G401.6 (cell line): ENCODE data around the gene XPC.

Source experiments
- FAIRE-seq: peaks from 2 replicates; lab custom pipeline; 2012; peaks lifted over from hg19 to GRCh38; lab: Jason Lieb, UNC

Gene XPC

GRCh38 chr3:14169871-14170270 is 8.5 kb downstream of the XPC start:
- FAIRE-seq: no peak

- FAIRE-seq: no peak
Observed at GRCh38 chr3:14169435-14169834, 9.0 kb downstream of the XPC start.

GRCh38 chr3:14166877-14167603 is 11.4 kb downstream of the XPC start:
- no peak for FAIRE-seq

GRCh38 chr3:14162178-14162577 is 16.2 kb downstream of the XPC start:
- no peak for FAIRE-seq

GRCh38 chr3:14161282-14161681 is 17.1 kb downstream of the XPC start:
- no peak for FAIRE-seq

- no peak for FAIRE-seq
Observed at GRCh38 chr3:14159426-14159825, 19.0 kb downstream of the XPC start.

- no peak for FAIRE-seq
Observed at GRCh38 chr3:14158370-14158769, 20.0 kb downstream of the XPC start.

- no peak for FAIRE-seq
Observed at GRCh38 chr3:14157951-14158350, 20.4 kb downstream of the XPC start.

- no peak for FAIRE-seq
Observed at GRCh38 chr3:14156843-14157561, 21.4 kb downstream of the XPC start.

GRCh38 chr3:14156201-14156600 is 22.2 kb downstream of the XPC start:
- no peak for FAIRE-seq

- FAIRE-seq: no peak
Observed at GRCh38 chr3:14154895-14155440, 23.4 kb downstream of the XPC start.

- FAIRE-seq: no peak
Observed at GRCh38 chr3:14154276-14154675, 24.1 kb downstream of the XPC start.

GRCh38 chr3:14153663-14154062 is 24.7 kb downstream of the XPC start:
- no peak for FAIRE-seq

- FAIRE-seq: no peak
Observed at GRCh38 chr3:14152963-14153355, 25.4 kb downstream of the XPC start.

GRCh38 chr3:14152233-14152962 is 26.0 kb downstream of the XPC start:
- no peak for FAIRE-seq

GRCh38 chr3:14151471-14152083 is 26.8 kb downstream of the XPC start:
- FAIRE-seq: no peak

- no peak for FAIRE-seq
Observed at GRCh38 chr3:14150491-14151230, 27.7 kb downstream of the XPC start.

- no peak for FAIRE-seq
Observed at GRCh38 chr3:14150078-14150477, 28.3 kb downstream of the XPC start.

- no peak for FAIRE-seq
Observed at GRCh38 chr3:14148041-14148985, 30.1 kb downstream of the XPC start.

- FAIRE-seq: no peak
Observed at GRCh38 chr3:14147617-14148016, 30.8 kb downstream of the XPC start.

- FAIRE-seq: no peak
Observed at GRCh38 chr3:14147066-14147435, 31.4 kb downstream of the XPC start.
